ENCODE results near the gene CCDC121. TPM values are rescaled to one million over a fixed set of nuclear protein-coding genes. Genes with fewer than 3 reads are reported as not detected.

Gene CCDC121
- total RNA-seq, 4 donors from 2014 or later: 3.5 to 12.3 (median 7.3) TPM

DNA sequence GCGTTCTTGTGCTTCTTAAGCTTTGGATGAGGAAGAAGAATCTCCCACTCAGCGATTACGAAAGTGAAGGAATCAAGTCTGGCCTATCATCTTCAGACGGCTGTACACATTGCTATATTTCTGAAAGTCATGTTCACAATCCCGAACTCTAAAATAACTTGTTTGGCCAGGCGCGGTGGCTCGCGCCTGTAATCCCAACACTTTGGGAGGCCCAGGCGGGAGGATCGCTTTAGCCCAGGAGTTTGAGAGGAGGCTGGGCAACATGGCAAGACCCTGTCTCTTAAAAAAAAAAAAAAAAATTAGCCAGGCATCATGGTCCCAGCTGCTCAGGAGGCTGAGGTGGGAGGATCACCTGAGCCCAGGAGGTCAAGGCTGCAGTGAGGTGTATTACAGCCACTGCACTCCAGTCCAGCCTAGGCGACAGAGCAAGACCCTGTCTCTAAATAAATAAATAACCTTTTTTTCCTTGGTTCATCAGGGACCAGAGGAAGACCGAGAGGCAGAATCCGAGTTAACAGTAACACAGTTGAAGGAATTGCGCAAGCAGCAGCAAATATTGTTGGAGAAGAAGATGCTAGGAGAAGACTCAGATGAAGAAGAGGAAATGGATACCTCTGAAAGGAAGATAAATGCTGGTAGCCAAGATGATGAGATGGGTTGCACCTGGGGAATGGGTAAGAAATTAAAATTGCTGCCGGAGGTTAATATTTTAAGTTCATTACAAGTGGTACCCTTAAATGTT is 36.0 kb upstream of the CCDC121 start:
- intact Hi-C loops (cut with DNase I; ENCODE audit: low total_unique reads): no loop called here
- no peaks in the 10 kb centered on the region for H3K9me3 ChIP-seq
- DNase-seq: no peak
- no peaks in the 10 kb centered on the region for H3K27me3 ChIP-seq
- TF ChIP-seq, protein P1, sequence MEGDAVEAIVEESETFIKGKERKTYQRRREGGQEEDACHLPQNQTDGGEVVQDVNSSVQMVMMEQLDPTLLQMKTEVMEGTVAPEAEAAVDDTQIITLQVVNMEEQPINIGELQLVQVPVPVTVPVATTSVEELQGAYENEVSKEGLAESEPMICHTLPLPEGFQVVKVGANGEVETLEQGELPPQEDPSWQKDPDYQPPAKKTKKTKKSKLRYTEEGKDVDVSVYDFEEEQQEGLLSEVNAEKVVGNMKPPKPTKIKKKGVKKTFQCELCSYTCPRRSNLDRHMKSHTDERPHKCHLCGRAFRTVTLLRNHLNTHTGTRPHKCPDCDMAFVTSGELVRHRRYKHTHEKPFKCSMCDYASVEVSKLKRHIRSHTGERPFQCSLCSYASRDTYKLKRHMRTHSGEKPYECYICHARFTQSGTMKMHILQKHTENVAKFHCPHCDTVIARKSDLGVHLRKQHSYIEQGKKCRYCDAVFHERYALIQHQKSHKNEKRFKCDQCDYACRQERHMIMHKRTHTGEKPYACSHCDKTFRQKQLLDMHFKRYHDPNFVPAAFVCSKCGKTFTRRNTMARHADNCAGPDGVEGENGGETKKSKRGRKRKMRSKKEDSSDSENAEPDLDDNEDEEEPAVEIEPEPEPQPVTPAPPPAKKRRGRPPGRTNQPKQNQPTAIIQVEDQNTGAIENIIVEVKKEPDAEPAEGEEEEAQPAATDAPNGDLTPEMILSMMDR (IDR thresholded peaks at IDR 0.05): no peak
- no peak for TF ChIP-seq POLR2A (IDR thresholded peaks at IDR 0.05)
- H3K27ac ChIP-seq: no peak overlapping the region
- H3K4me1 ChIP-seq: peaks cover 0 to 7% of the 10 kb centered on the region in 2 donors
- no peaks in the 10 kb centered on the region for H3K36me3 ChIP-seq
- H3K4me3 ChIP-seq: peak overlapping the region; percentile 73 to 90

DNA sequence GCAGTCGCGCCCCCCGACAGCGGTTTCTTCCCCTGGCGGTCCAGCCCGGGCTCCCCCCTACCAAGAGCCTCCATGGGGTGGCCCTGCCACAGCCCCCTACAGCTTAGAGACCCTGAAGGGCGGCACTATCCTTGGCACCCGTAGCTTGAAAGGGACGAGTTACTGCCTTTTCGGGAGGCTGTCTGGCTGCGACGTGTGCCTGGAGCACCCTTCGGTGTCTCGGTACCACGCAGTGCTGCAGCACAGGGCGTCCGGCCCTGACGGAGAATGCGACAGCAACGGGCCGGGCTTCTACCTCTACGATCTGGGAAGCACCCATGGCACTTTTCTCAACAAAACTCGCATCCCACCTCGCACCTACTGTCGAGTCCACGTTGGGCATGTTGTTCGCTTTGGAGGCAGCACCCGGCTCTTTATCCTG is 35.4 kb upstream of the CCDC121 start:
- DNase-seq: no peak
- Histone ChIP-seq H3K9me3 (no peaks in the 10 kb centered on the region), H3K27ac (peak overlapping the region; percentile 88 to 93), H3K27me3 (no peaks in the 10 kb centered on the region), H3K36me3 (no peaks in the 10 kb centered on the region), H3K4me3 (peak overlapping the region; percentile 73 to 90), H3K4me1 (peaks cover 0 to 7% of the 10 kb centered on the region in 2 donors)
- TF ChIP-seq, protein P1 (IDR thresholded peaks at IDR 0.05): no peak
- no peak for TF ChIP-seq POLR2A (IDR thresholded peaks at IDR 0.05)
- intact Hi-C loops (cut with DNase I; ENCODE audit: low total_unique reads): no loop called here

DNA sequence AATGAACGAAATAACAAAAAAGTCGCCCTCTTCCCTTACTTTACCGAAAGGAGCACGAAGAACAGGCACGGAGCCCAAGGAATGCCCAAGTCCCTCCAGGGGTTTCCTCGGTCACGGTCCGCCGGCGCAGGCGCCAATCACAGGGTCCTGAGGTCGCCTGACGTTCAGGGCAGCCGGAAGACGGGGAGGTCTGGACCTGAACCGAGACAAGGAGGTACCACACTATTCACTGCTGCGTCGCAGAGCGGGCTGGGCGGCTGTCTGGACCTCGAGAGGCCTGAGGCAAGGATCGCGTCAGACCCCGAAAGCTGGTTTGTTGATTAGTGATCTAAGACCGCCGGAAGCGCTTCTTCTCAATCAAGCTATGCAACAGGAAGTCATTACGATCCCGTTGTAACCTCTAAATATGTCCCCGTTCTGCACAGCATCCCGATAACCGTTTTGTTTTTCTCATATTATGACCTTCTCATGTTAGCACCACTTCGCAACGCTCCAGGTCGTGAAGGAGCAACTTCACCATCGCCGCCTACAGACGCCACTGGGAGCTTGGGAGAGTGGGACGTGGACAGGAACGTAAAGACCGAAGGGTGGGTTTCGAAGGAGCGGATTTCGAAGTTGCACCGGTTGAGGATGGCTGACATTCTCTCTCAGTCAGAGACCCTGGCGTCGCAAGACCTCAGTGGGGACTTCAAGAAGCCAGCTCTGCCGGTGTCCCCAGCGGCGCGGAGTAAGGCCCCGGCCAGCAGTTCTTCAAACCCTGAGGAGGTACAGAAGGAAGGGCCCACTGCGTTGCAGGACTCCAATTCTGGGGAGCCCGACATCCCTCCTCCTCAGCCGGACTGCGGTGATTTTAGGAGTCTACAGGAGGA is 34.7 kb upstream of the CCDC121 start, which contains the start of the genes SLC4A1AP and SUPT7L:
Gene SLC4A1AP (plus strand): TSS at position 605 of the 869 bp plus-strand sequence. CDS start 26 bp downstream, at position 631.
Gene SUPT7L (minus strand): TSS at position 330 of the 869 bp plus-strand sequence. CDS start 1,422 bp downstream, outside the sequence.
- Histone ChIP-seq H3K4me1 (peaks cover 0 to 7% of the 10 kb centered on the region in 2 donors), H3K36me3 (no peaks in the 10 kb centered on the region), H3K4me3 (peak within 1 kb of the TSS; percentile 73 to 90), H3K27me3 (no peaks in the 10 kb centered on the region), H3K27ac (peak within 1 kb of the TSS; percentile 88 to 93), H3K9me3 (no peaks in the 10 kb centered on the region)
- intact Hi-C loops (cut with DNase I; ENCODE audit: low total_unique reads): no loop called here
- TF ChIP-seq POLR2A (IDR thresholded peaks at IDR 0.05): peak in 1 of 2 donors; percentile 21
- TF ChIP-seq, protein P1 (IDR thresholded peaks at IDR 0.05): peak in 2 of 4 experiments; percentile 5 to 19
- DNase-seq: peak; percentile 65 to 67

DNA sequence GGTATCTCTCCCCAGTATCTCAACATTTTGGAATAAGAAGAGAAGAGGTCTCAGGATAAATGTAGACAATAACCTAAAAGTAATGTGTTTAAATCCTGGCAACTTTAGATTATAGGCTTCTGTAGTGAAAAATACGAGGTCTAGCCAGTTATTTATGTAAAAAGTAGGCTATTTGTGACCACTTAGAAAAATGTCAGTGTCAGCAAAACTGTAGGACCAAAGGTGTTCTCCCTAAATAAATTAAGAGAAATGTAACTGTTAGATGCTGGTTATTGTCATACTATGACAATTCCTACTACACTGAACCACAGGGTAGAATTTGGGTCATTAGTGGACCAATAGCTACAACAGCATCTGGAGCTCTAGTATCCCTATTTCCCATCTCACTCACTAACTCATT is 32.6 kb upstream of the CCDC121 start:
- Histone ChIP-seq H3K4me1 (peaks cover 0 to 7% of the 10 kb centered on the region in 2 donors), H3K36me3 (no peaks in the 10 kb centered on the region), H3K9me3 (no peaks in the 10 kb centered on the region), H3K27me3 (no peaks in the 10 kb centered on the region), H3K4me3 (no peak overlapping the region), H3K27ac (no peak overlapping the region)
- DNase-seq: no peak
- no peak for TF ChIP-seq POLR2A (IDR thresholded peaks at IDR 0.05)
- TF ChIP-seq, protein P1 (IDR thresholded peaks at IDR 0.05): no peak
- intact Hi-C loops (cut with DNase I; ENCODE audit: low total_unique reads): no loop called here

Data from uterus (tissue), 4 donors.